SK-N-SH treated with all-trans-retinoic acid at 6 μM for 48 hours (cell line): Measurements from ENCODE around the gene PALLD.

Experiments
- ATAC-seq: fragments of 200-7000 bp; cut with Tn5 transposase; 3 replicates; pipeline ENCODE4 v1.9.1; 2020; ENCODE audit warnings: mild to moderate bottlenecking, moderate library complexity
- ARNTL ChIP-seq: fragments of 450-650 bp; formaldehyde crosslinking; IDR thresholded peaks from 2 replicates; pipeline ENCODE4 v1.5.0; 2020; ENCODE audit warnings: low read depth, mild to moderate bottlenecking, moderate library complexity, borderline replicate concordance
- BACH2 ChIP-seq: fragments of 250-450 bp; sonication (Bioruptor Pico); IDR thresholded peaks from 2 replicates; pipeline ENCODE4 v1.9.0; 2021; ENCODE audit warnings: mild to moderate bottlenecking, borderline replicate concordance
- CREB5 ChIP-seq: fragments of 250-450 bp; sonication (Bioruptor Pico); IDR thresholded peaks from 2 replicates; pipeline ENCODE4 v1.5.1; 2020; ENCODE audit warnings: low read depth, mild to moderate bottlenecking, moderate library complexity
- CSDC2 ChIP-seq: fragments of 250-450 bp; sonication (Bioruptor Pico); IDR thresholded peaks from 2 replicates; pipeline ENCODE4 v1.5.0; 2020; ENCODE audit warnings: mild to moderate bottlenecking, moderate library complexity
- CSRNP3 ChIP-seq: fragments of 250-450 bp; sonication (Bioruptor Pico); IDR thresholded peaks from 2 replicates; pipeline ENCODE4 v1.5.1; 2021; ENCODE audit warnings: mild to moderate bottlenecking, moderate library complexity
- ESRRG ChIP-seq: fragments of 250-450 bp; sonication (Bioruptor Pico); IDR thresholded peaks from 2 replicates; pipeline ENCODE4 v1.6.1; 2021; ENCODE audit warnings: mild to moderate bottlenecking
- GLIS3 ChIP-seq: fragments of 250-450 bp; sonication (Bioruptor Pico); IDR thresholded peaks from 2 replicates; pipeline ENCODE4 v1.5.0; 2020; ENCODE audit warnings: mild to moderate bottlenecking, moderate library complexity
- ISL1 ChIP-seq: fragments of 250-450 bp; sonication (Bioruptor Pico); IDR thresholded peaks from 2 replicates; pipeline ENCODE4 v2.1.2; 2022; ENCODE audit warnings: mild to moderate bottlenecking, moderate library complexity
- OSR1 ChIP-seq: fragments of 250-450 bp; sonication (Bioruptor Pico); IDR thresholded peaks from 2 replicates; pipeline ENCODE4 v1.8.0; 2022; ENCODE audit warnings: moderate library complexity, mild to moderate bottlenecking, inconsistent platforms
- PATZ1 ChIP-seq: fragments of 250-450 bp; sonication (Bioruptor Pico); IDR thresholded peaks from 2 replicates; pipeline ENCODE4 v1.8.0; 2020; ENCODE audit warnings: mild to moderate bottlenecking, moderate library complexity, borderline replicate concordance
- POU6F1 ChIP-seq: fragments of 250-450 bp; sonication (Bioruptor Pico); IDR thresholded peaks from 2 replicates; pipeline ENCODE4 v1.8.0; 2021; ENCODE audit warnings: low read depth, mild to moderate bottlenecking, moderate library complexity, borderline replicate concordance
- PPARA ChIP-seq: fragments of 250-450 bp; sonication (Bioruptor Pico); IDR thresholded peaks from 2 replicates; pipeline ENCODE4 v1.5.0; 2020; ENCODE audit warnings: mild to moderate bottlenecking, borderline replicate concordance
- SNAI2 ChIP-seq: fragments of 250-450 bp; sonication (Bioruptor Pico); IDR thresholded peaks from 2 replicates; pipeline ENCODE4 v1.5.0; 2020; ENCODE audit warnings: mild to moderate bottlenecking, moderate library complexity
- TCF4 ChIP-seq: fragments of 250-450 bp; sonication (Bioruptor Pico); IDR thresholded peaks from 2 replicates; pipeline ENCODE4 v1.8.0; 2021; ENCODE audit warnings: mild to moderate bottlenecking, moderate library complexity, borderline replicate concordance
- TOX ChIP-seq: fragments of 250-450 bp; sonication (Bioruptor Pico); IDR thresholded peaks from 2 replicates; pipeline ENCODE4 v1.8.0; 2021; ENCODE audit warnings: mild to moderate bottlenecking, moderate library complexity, borderline replicate concordance
- TSHZ2 ChIP-seq: fragments of 250-450 bp; sonication (Bioruptor Pico); IDR thresholded peaks from 2 replicates; pipeline ENCODE4 v1.5.0; 2020; ENCODE audit warnings: mild to moderate bottlenecking, moderate library complexity
- ZC3H10 ChIP-seq: fragments of 250-450 bp; sonication (Bioruptor Pico); IDR thresholded peaks from 2 replicates; pipeline ENCODE4 v1.5.1; 2021; ENCODE audit warnings: mild to moderate bottlenecking, moderate library complexity
- ZFP3 ChIP-seq: fragments of 250-450 bp; sonication (Bioruptor Pico); IDR thresholded peaks from 2 replicates; pipeline ENCODE4 v1.5.0; 2020; ENCODE audit warnings: mild to moderate bottlenecking, moderate library complexity
- ZFP30 ChIP-seq: fragments of 450-650 bp; formaldehyde crosslinking; IDR thresholded peaks from 2 replicates; pipeline ENCODE4 v1.5.0; 2022; ENCODE audit warnings: mild to moderate bottlenecking, moderate library complexity
- ZNF565 ChIP-seq: fragments of 450-650 bp; formaldehyde crosslinking; conservative IDR thresholded peaks from 2 replicates; pipeline ENCODE4 v1.5.0; 2020; ENCODE audit warnings: low read depth, mild to moderate bottlenecking, moderate library complexity
- ZNF70 ChIP-seq: fragments of 450-650 bp; formaldehyde crosslinking; IDR thresholded peaks from 2 replicates; pipeline ENCODE4 v1.5.0; 2020; ENCODE audit warnings: mild to moderate bottlenecking, moderate library complexity
- ZNF8 ChIP-seq: fragments of 450-650 bp; formaldehyde crosslinking; IDR thresholded peaks from 2 replicates; pipeline ENCODE4 v1.5.0; 2020; ENCODE audit warnings: mild to moderate bottlenecking, moderate library complexity

The PALLD gene

GRCh38 chr4:168797194-168797593, 300.3 kb downstream of the PALLD start:
- ATAC-seq, result peak; percentile 70
- no peak for TF ChIP-seq ZFP3 (CRISPR knock-in tag)
- TF ChIP-seq GLIS3 (CRISPR knock-in tag), result no peak
- peak; percentile 68; the same call in 1 of the 2 replicates for TF ChIP-seq CREB5
- no peak for TF ChIP-seq TOX
- TF ChIP-seq ESRRG, result no peak
- TF ChIP-seq ZNF8 (CRISPR knock-in tag), result no peak
- no peak for TF ChIP-seq ARNTL (CRISPR knock-in tag)
- TF ChIP-seq ZNF70 (CRISPR knock-in tag), result no peak
- TF ChIP-seq ZFP30 (CRISPR knock-in tag), result 0 out of 2 replicates have a peak, but pooled peaks have one; percentile 4
- peak; percentile 63; the same call in 1 of the 2 replicates for TF ChIP-seq ZC3H10 (CRISPR knock-in tag)
- TF ChIP-seq SNAI2 (CRISPR knock-in tag), result peak; percentile 48; the same call in 1 of the 2 replicates
- no peak for TF ChIP-seq POU6F1
- TF ChIP-seq ISL1 (CRISPR knock-in tag), result peak; percentile 85
- no peak for TF ChIP-seq TSHZ2 (CRISPR knock-in tag)
- no peak for TF ChIP-seq TCF4 (CRISPR knock-in tag)
- no peak for TF ChIP-seq CSDC2
- TF ChIP-seq ZNF565, result no peak
- TF ChIP-seq BACH2, result no peak

GRCh38 chr4:168797738-168798375, 301.0 kb downstream of the PALLD start:
- ATAC-seq, result no peak
- TF ChIP-seq CSRNP3 (CRISPR knock-in tag), result no peak
- TF ChIP-seq BACH2, result no peak
- TF ChIP-seq PATZ1, result no peak
- no peak for TF ChIP-seq OSR1 (CRISPR knock-in tag)
- TF ChIP-seq CSDC2, result no peak
- TF ChIP-seq ISL1 (CRISPR knock-in tag), result no peak
- TF ChIP-seq PPARA (CRISPR knock-in tag), result no peak
- no peak for TF ChIP-seq ZNF8 (CRISPR knock-in tag)
- no peak for TF ChIP-seq ZFP3 (CRISPR knock-in tag)
- TF ChIP-seq ZNF565, result no peak
- no peak for TF ChIP-seq TSHZ2 (CRISPR knock-in tag)
- TF ChIP-seq CREB5, result no peak
- no peak for TF ChIP-seq TOX
- no peak for TF ChIP-seq ZNF70 (CRISPR knock-in tag)
- no peak for TF ChIP-seq GLIS3 (CRISPR knock-in tag)
- no peak for TF ChIP-seq SNAI2 (CRISPR knock-in tag)
- no peak for TF ChIP-seq ZC3H10 (CRISPR knock-in tag)
- no peak for TF ChIP-seq POU6F1
